ENCODE results near the gene FBXO47.

DNA sequence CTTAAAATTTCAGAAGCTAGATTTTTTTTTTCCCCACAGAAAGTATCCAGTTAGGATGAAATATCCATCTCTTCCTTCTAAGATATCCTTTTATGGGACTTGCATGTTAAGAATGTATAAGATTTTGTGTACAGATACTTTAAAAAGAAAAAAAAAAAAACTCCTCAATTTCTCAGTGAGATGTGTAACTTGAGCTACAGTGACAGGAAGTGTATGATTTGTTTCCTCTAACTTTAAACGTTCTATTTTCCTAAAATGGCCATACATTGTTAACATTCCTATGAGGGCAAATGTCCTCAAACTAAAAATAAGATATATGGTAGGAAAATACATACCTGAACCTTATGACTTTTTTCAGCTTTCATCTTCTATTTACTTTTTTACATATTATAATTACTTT, 8.9 kb downstream of the FBXO47 start:
- TF ChIP-seq CTCF (IDR thresholded peaks at IDR 0.05; ENCODE audit: low read depth, low read length, poor library complexity, severe bottlenecking) (no peak), EZH2phosphoT487 (IDR thresholded peaks at IDR 0.05; ENCODE audit: borderline replicate concordance, low read length) (no peak)
